ENCODE measurements around the gene POLR2B. TPM values are rescaled to one million over a fixed set of nuclear protein-coding genes. Genes with fewer than 3 reads are reported as not detected.

POLR2B gene
- total RNA-seq, 1 donor from 2014 or later, result 135 TPM

DNA sequence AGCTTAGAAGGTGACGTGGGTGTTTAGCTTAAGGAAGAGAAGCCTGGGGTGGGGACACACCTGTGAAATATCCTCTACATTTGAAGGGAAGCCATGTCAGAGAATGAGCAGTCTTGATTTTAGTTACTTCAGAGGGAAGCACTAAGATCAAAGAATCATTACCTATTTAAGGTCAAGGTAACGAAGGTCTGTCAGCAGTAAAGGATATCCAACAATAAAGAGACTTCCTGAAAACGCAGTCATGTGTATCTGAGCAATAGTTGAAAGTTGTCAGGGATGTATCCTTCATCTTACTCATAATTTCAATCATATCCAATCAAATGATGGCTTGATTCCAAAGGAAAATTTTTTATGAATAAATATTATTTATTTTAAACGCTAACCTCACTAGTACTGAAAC lies 98.0 kb downstream of the POLR2B start:
- H3K27ac Mint-ChIP-seq (ENCODE audit: unreplicated experiment), result peak overlapping the region; percentile 83

DNA sequence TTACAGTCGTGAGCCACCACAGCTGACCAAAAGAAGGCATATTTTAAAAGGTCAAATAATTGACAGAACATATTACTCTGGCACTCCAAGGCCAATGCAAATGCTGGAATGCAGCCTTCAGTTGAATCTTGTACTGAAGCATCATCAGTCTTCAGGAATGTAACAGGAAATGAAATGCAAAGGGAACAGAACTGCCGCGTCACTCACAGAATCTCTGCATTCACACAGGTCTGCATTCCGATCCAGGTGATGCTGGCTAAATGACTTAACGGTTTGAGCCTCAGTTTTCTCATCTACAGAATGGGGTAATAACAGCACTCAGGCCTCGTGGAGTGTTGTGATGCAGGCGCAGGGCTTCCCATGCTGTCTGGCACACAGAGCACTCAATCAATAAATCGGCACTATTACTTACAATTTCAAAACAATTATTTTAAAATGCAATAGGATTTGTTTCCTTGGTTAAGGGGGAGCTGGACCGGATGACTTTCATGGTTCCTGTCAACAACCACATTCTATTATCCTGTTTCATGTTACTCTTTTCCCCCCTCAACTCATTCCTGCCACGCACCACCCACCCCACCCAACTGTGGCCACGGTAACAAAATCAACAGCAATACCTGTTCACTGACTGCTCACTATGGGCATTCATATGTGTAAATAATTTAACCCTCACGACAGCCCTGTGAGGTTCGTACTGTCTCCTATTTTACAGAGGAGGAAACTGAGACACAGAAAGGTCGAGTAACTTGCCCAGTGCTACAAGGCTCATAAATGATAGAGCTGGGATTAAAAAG lies 99.1 kb downstream of the POLR2B start:
- Histone ChIP-seq H3K36me3 (ENCODE audit: insufficient read depth, low read length) (peaks cover 10% of the 10 kb centered on the region), H3K27me3 (ENCODE audit: insufficient read depth, low read length) (no peaks in the 10 kb centered on the region), H3K4me1 (ENCODE audit: insufficient read depth, low read length) (peaks cover 73% of the 10 kb centered on the region), H3K79me2 (ENCODE audit: insufficient read depth, low read length) (peaks cover 65% of the 10 kb centered on the region), H3K4me2 (ENCODE audit: low read length) (peak overlapping the region; percentile 70), H4K20me1 (ENCODE audit: insufficient read depth, low read length) (no peaks in the 10 kb centered on the region), H3K27ac (ENCODE audit: low read depth, low read length) (peak overlapping the region; percentile 94), H3K9me3 (ENCODE audit: insufficient read depth, low read depth, low read length) (no peaks in the 10 kb centered on the region), H3K4me3 (ENCODE audit: insufficient read depth, low read depth, low read length) (no peak overlapping the region), H3K9ac (ENCODE audit: low read length) (peak overlapping the region; percentile 71), H2AFZ (ENCODE audit: low read depth, low read length) (no peak overlapping the region)
- H3K27me3 Mint-ChIP-seq (ENCODE audit: low read depth, unreplicated experiment), result no peaks in the 10 kb centered on the region
- peaks cover 77% of the 10 kb centered on the region for H3K4me1 Mint-ChIP-seq (ENCODE audit: low read depth, unreplicated experiment)
- FAIRE-seq (peak; percentile 67), DNase-seq (ENCODE audit: low read depth) (peak; percentile 93)
- peaks cover 2% of the 10 kb centered on the region for H3K9me3 Mint-ChIP-seq (ENCODE audit: unreplicated experiment)
- TF ChIP-seq, protein P1, sequence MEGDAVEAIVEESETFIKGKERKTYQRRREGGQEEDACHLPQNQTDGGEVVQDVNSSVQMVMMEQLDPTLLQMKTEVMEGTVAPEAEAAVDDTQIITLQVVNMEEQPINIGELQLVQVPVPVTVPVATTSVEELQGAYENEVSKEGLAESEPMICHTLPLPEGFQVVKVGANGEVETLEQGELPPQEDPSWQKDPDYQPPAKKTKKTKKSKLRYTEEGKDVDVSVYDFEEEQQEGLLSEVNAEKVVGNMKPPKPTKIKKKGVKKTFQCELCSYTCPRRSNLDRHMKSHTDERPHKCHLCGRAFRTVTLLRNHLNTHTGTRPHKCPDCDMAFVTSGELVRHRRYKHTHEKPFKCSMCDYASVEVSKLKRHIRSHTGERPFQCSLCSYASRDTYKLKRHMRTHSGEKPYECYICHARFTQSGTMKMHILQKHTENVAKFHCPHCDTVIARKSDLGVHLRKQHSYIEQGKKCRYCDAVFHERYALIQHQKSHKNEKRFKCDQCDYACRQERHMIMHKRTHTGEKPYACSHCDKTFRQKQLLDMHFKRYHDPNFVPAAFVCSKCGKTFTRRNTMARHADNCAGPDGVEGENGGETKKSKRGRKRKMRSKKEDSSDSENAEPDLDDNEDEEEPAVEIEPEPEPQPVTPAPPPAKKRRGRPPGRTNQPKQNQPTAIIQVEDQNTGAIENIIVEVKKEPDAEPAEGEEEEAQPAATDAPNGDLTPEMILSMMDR (IDR thresholded peaks at IDR 0.05; ENCODE audit: insufficient read depth, low read depth, low read length), result no peak
- no peak for TF ChIP-seq EZH2 (IDR thresholded peaks at IDR 0.05; ENCODE audit: insufficient read depth, low read length)
- H3K36me3 Mint-ChIP-seq (ENCODE audit: low read depth, unreplicated experiment), result peaks cover 22% of the 10 kb centered on the region
- peak overlapping the region; percentile 35 for H3K4me3 Mint-ChIP-seq (ENCODE audit: unreplicated experiment)
- peak overlapping the region; percentile 96 for H3K27ac Mint-ChIP-seq (ENCODE audit: unreplicated experiment)

More for the DNA sequence above, 98.0 kb downstream of the POLR2B start:
- H3K4me1 ChIP-seq (ENCODE audit: insufficient read depth, low read length), result peaks cover 66% of the 10 kb centered on the region
- peaks cover 10% of the 10 kb centered on the region for H3K36me3 ChIP-seq (ENCODE audit: insufficient read depth, low read length)
- H4K20me1 ChIP-seq (ENCODE audit: insufficient read depth, low read length), result no peaks in the 10 kb centered on the region
- H3K4me3 Mint-ChIP-seq (ENCODE audit: unreplicated experiment), result no peak overlapping the region
- DNase-seq (ENCODE audit: low read depth) (no peak), FAIRE-seq (no peak)
- H3K9ac ChIP-seq (ENCODE audit: low read length), result no peak overlapping the region
- H3K9me3 Mint-ChIP-seq (ENCODE audit: unreplicated experiment), result peaks cover 2% of the 10 kb centered on the region
- peaks cover 69% of the 10 kb centered on the region for H3K4me1 Mint-ChIP-seq (ENCODE audit: low read depth, unreplicated experiment)
- H3K4me3 ChIP-seq (ENCODE audit: insufficient read depth, low read depth, low read length), result no peak overlapping the region
- no peak overlapping the region for H2AFZ ChIP-seq (ENCODE audit: low read depth, low read length)
- peak overlapping the region; percentile 52 for H3K27ac ChIP-seq (ENCODE audit: low read depth, low read length)
- H3K4me2 ChIP-seq (ENCODE audit: low read length), result no peak overlapping the region
- H3K36me3 Mint-ChIP-seq (ENCODE audit: low read depth, unreplicated experiment), result peaks cover 30% of the 10 kb centered on the region
- TF ChIP-seq, protein P1 (IDR thresholded peaks at IDR 0.05; ENCODE audit: insufficient read depth, low read depth, low read length), result no peak
- TF ChIP-seq EZH2 (IDR thresholded peaks at IDR 0.05; ENCODE audit: insufficient read depth, low read length), result no peak
- no peaks in the 10 kb centered on the region for H3K27me3 Mint-ChIP-seq (ENCODE audit: low read depth, unreplicated experiment)
- H3K27me3 ChIP-seq (ENCODE audit: insufficient read depth, low read length), result no peaks in the 10 kb centered on the region
- no peaks in the 10 kb centered on the region for H3K9me3 ChIP-seq (ENCODE audit: insufficient read depth, low read depth, low read length)
- peaks cover 74% of the 10 kb centered on the region for H3K79me2 ChIP-seq (ENCODE audit: insufficient read depth, low read length)
